KMS-11 (cell line): ENCODE results near the gene TBCD.
"Not testable (repeated sequence)": the region's sequence is repeated elsewhere in the genome, so short reads cannot be mapped to it uniquely, and the experiment has no call there.

Source experiments
- H2AFZ ChIP-seq: fragments of 200-600 bp; sonication (generic); 2 replicates; pipeline ENCODE4 v1.6.1; 2016; ENCODE audit warnings: antibody characterized with exemption, mixed run types, low read depth
- H3K27ac ChIP-seq: fragments of 200-600 bp; sonication (generic); 2 replicates; pipeline ENCODE4 v1.6.1; 2016; ENCODE audit warnings: mild to moderate bottlenecking, mixed run types
- H3K27me3 ChIP-seq: fragments of 200-600 bp; sonication (generic); 2 replicates; pipeline ENCODE4 v1.6.1; 2017; ENCODE audit warnings: mild to moderate bottlenecking, low read depth, mixed run types, moderate library complexity; ENCODE audit not compliant: insufficient read depth
- H3K36me3 ChIP-seq: fragments of 200-600 bp; sonication (generic); 2 replicates; pipeline ENCODE4 v1.6.1; 2017; ENCODE audit warnings: mild to moderate bottlenecking, mixed run types; ENCODE audit not compliant: insufficient read depth
- H3K4me1 ChIP-seq: fragments of 200-600 bp; sonication (generic); 2 replicates; pipeline ENCODE4 v1.6.1; 2016; ENCODE audit warnings: mild to moderate bottlenecking, low read depth, mixed run types; ENCODE audit not compliant: poor library complexity, severe bottlenecking
- H3K4me2 ChIP-seq: fragments of 200-600 bp; sonication (generic); 2 replicates; pipeline ENCODE4 v1.7.0; 2016; ENCODE audit warnings: mild to moderate bottlenecking, mixed run types
- H3K4me3 ChIP-seq: fragments of 200-600 bp; sonication (generic); IDR thresholded peaks from 2 replicates; pipeline ENCODE4 v1.6.1; 2017; ENCODE audit warnings: low read depth, low read length, mixed read lengths; ENCODE audit not compliant: insufficient read depth
- H3K79me2 ChIP-seq: fragments of 200-600 bp; sonication (generic); 2 replicates; pipeline ENCODE4 v1.6.1; 2016; ENCODE audit warnings: low read depth, mixed run types; ENCODE audit not compliant: insufficient read depth
- H3K9ac ChIP-seq: fragments of 200-600 bp; sonication (generic); 2 replicates; pipeline ENCODE4 v1.6.1; 2016; ENCODE audit warnings: mild to moderate bottlenecking, mixed run types
- H4K20me1 ChIP-seq: fragments of 200-600 bp; sonication (generic); 2 replicates; pipeline ENCODE4 v1.6.1; 2016; ENCODE audit warnings: mild to moderate bottlenecking, mixed run types; ENCODE audit not compliant: insufficient read depth
- TF ChIP-seq, protein P1 (sequence below): fragments of 200-600 bp; sonication (generic); conservative IDR thresholded peaks from 2 replicates; pipeline ENCODE4 v1.6.1; 2017; ENCODE audit warnings: low read depth, mild to moderate bottlenecking, antibody characterized with exemption, low read length, moderate library complexity, mixed read lengths

Gene TBCD

DNA sequence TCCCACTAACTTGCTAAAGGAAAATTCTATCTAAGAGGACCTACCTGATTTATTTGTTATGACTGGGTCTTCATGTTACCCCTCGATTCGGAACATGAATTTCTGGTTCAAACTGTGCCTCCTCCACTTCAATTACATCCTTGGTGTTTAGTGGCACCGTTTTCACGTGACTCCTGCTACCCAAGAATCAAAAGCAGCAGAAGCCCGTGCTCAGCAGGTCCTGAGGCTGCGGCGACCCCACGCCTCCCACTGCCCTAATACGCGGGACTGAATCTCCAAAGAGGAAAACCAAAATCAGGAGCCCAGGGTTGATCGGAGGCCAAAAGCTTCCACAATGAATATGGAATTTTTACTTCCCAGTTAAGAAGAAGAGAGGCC, 233.6 kb downstream of the TBCD start:
- Histone ChIP-seq H3K27ac (no peak overlapping the region), H3K4me1 (no peaks in the 10 kb centered on the region), H3K4me2 (no peak overlapping the region), H2AFZ (no peak overlapping the region), H3K4me3 (no peak overlapping the region), H4K20me1 (no peaks in the 10 kb centered on the region), H3K79me2 (no peaks in the 10 kb centered on the region), H3K9ac (no peak overlapping the region), H3K27me3 (no peaks in the 10 kb centered on the region), H3K36me3 (no peaks in the 10 kb centered on the region)
- TF ChIP-seq, protein P1, sequence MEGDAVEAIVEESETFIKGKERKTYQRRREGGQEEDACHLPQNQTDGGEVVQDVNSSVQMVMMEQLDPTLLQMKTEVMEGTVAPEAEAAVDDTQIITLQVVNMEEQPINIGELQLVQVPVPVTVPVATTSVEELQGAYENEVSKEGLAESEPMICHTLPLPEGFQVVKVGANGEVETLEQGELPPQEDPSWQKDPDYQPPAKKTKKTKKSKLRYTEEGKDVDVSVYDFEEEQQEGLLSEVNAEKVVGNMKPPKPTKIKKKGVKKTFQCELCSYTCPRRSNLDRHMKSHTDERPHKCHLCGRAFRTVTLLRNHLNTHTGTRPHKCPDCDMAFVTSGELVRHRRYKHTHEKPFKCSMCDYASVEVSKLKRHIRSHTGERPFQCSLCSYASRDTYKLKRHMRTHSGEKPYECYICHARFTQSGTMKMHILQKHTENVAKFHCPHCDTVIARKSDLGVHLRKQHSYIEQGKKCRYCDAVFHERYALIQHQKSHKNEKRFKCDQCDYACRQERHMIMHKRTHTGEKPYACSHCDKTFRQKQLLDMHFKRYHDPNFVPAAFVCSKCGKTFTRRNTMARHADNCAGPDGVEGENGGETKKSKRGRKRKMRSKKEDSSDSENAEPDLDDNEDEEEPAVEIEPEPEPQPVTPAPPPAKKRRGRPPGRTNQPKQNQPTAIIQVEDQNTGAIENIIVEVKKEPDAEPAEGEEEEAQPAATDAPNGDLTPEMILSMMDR = no peak

DNA sequence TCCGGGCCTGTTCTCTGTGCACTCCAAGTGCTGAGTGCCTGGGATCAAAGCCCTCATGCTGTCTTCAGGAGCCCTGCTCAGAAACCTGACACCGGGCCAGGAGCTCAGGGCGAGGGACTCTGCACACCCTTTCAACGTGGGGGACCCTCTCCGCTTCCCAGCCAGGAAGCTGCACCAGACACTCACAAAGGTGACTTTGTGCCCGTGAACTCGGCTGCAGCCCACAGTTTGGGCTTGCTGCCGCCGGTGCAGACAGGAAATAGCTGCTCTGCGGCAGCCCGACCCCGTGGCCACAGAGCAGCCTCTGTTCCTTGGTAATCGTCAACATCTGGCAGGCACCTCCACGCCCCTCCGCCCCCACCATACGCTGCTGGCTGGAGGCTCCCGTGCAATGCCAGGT, 234.1 kb downstream of the TBCD start:
- no peak overlapping the region for H2AFZ ChIP-seq
- H3K27ac ChIP-seq = no peak overlapping the region
- no peaks in the 10 kb centered on the region for H3K79me2 ChIP-seq
- TF ChIP-seq, protein P1 = no peak
- no peak overlapping the region for H3K4me3 ChIP-seq
- no peaks in the 10 kb centered on the region for H3K36me3 ChIP-seq
- no peak overlapping the region for H3K4me2 ChIP-seq
- H3K27me3 ChIP-seq = no peaks in the 10 kb centered on the region
- no peak overlapping the region for H3K9ac ChIP-seq
- no peaks in the 10 kb centered on the region for H3K4me1 ChIP-seq
- H4K20me1 ChIP-seq = no peaks in the 10 kb centered on the region

DNA sequence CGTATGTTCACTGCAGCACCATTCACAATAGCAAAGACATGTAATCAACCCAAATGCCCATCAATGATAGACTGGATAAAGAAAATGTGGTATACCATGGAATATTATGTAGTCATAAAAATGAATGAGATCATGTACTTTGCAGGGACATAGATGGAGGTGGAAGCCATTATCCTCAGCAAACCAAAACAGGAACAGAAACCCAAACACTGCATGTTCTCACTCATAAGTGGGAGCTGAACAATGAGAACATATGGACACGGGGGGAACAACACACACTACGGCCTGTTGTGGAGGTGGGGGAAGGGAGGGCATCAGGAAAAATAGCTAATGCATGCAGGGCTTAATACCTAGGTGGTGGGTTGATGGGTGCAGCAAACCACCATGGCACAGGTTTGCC, 237.2 kb downstream of the TBCD start:
- H4K20me1 ChIP-seq, H3K4me2 ChIP-seq, H3K36me3 ChIP-seq, H3K27me3 ChIP-seq, H3K27ac ChIP-seq, H3K4me3 ChIP-seq, H3K79me2 ChIP-seq, H3K9ac ChIP-seq, H3K4me1 ChIP-seq, H2AFZ ChIP-seq: not testable (repeated sequence)

DNA sequence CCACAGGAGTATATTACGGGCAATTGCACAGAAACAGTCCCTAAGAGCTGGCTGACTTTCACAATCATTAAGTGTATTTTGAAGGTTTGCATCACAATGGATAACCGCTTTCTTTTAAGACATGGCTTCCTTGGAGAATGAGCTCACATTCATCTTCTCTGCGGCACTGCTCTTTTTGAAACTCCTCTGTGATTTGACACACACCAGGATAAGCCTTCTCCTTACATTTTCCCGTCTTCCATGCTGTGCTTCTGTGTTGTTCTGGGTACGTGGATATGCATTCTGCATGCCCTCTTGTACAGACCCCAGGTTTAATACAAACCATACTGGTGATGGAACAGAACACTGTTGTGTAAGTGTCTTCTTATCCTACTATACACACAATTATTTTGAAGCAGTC, 238.0 kb downstream of the TBCD start:
- no peak overlapping the region for H3K4me2 ChIP-seq
- no peak overlapping the region for H3K27ac ChIP-seq
- no peak overlapping the region for H2AFZ ChIP-seq
- TF ChIP-seq, protein P1 = no peak
- no peak overlapping the region for H3K9ac ChIP-seq
- no peaks in the 10 kb centered on the region for H3K79me2 ChIP-seq
- H3K4me3 ChIP-seq = no peak overlapping the region
- H4K20me1 ChIP-seq = no peaks in the 10 kb centered on the region
- H3K4me1 ChIP-seq = no peaks in the 10 kb centered on the region
- H3K36me3 ChIP-seq = no peaks in the 10 kb centered on the region
- H3K27me3 ChIP-seq = no peaks in the 10 kb centered on the region

DNA sequence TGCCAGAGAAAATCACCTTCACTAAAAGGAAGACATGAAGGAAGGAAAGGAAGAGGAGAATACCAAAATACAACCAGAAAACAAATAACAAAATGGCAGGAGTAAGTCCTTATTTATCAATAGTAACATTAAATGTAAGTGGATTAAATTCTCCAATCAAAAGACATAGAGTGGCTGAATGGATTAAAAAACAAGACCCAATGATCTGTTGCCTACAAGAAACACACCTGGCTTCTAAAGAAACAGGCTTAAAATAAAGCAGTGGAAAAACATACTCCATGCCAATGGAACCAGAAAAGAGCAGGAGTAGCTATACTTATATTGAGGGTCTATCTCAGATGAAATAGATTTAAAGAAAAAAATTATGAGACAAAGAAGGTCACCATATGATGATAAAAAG, 241.1 kb downstream of the TBCD start:
- H3K79me2 ChIP-seq = no peaks in the 10 kb centered on the region
- H3K4me3 ChIP-seq = no peak overlapping the region
- no peak overlapping the region for H3K27ac ChIP-seq
- no peak overlapping the region for H3K4me2 ChIP-seq
- H3K27me3 ChIP-seq = no peaks in the 10 kb centered on the region
- TF ChIP-seq, protein P1 = no peak
- H3K4me1 ChIP-seq = no peaks in the 10 kb centered on the region
- H4K20me1 ChIP-seq = no peaks in the 10 kb centered on the region
- H3K9ac ChIP-seq = no peak overlapping the region
- H2AFZ ChIP-seq = no peak overlapping the region
- H3K36me3 ChIP-seq = no peaks in the 10 kb centered on the region
